Large intestine (tissue), 3 donors: Measurements from ENCODE around the gene C1orf115. TPM values are rescaled to one million over a fixed set of nuclear protein-coding genes. Genes with fewer than 3 reads are reported as not detected.
A peak's percentile ranks its signal among the peaks of the same experiment; 100 is the strongest.
"Not testable (repeated sequence)": the region's sequence is repeated elsewhere in the genome, so short reads cannot be mapped to it uniquely, and the experiment has no call there.

ENCODE experiments used
- DNase-seq, 2 donors: peaks; one replicate each; pipeline versions ENCODE4 v3.0.0 to v3.0.0-alpha.2; 2013
- H3K27ac ChIP-seq: one replicate; pipeline ENCODE4 v1.5.1; 2013; ENCODE audit warnings: low read length
- H3K27me3 ChIP-seq: 2 replicates; pipeline ENCODE4 v1.6.1; 2013; ENCODE audit warnings: low read length; ENCODE audit not compliant: control insufficient read depth, insufficient read depth
- H3K36me3 ChIP-seq: 2 replicates; pipeline ENCODE4 v1.6.1; 2013; ENCODE audit warnings: low read length; ENCODE audit not compliant: control insufficient read depth, insufficient read depth
- H3K4me1 ChIP-seq: one replicate; pipeline ENCODE4 v1.6.1; 2013; ENCODE audit warnings: low read length; ENCODE audit not compliant: control insufficient read depth, insufficient read depth
- H3K4me3 ChIP-seq: one replicate; pipeline ENCODE4 v1.5.1; 2013; ENCODE audit warnings: low read length
- H3K9me3 ChIP-seq: one replicate; pipeline ENCODE4 v1.6.1; 2013; ENCODE audit warnings: mild to moderate bottlenecking, low read depth, low read length, moderate library complexity; ENCODE audit not compliant: control insufficient read depth
- WGBS: methylation state at CpG from one replicate; pipeline ENCODE4 v1.1.5; 2013; ENCODE audit warnings: low lambda C conversion rate; ENCODE audit not compliant: insufficient coverage; 5-methylcytosine and 5-hydroxymethylcytosine counted together
- polyA plus RNA-seq: library from polyadenylated mRNA; unstranded; fragments of 120-200 nt; gene quantifications from one replicate; pipeline ENCODE4 v1.2.1, GENCODE V29; 2013

Gene C1orf115
- polyA plus RNA-seq, 1 donor: 154 TPM

DNA sequence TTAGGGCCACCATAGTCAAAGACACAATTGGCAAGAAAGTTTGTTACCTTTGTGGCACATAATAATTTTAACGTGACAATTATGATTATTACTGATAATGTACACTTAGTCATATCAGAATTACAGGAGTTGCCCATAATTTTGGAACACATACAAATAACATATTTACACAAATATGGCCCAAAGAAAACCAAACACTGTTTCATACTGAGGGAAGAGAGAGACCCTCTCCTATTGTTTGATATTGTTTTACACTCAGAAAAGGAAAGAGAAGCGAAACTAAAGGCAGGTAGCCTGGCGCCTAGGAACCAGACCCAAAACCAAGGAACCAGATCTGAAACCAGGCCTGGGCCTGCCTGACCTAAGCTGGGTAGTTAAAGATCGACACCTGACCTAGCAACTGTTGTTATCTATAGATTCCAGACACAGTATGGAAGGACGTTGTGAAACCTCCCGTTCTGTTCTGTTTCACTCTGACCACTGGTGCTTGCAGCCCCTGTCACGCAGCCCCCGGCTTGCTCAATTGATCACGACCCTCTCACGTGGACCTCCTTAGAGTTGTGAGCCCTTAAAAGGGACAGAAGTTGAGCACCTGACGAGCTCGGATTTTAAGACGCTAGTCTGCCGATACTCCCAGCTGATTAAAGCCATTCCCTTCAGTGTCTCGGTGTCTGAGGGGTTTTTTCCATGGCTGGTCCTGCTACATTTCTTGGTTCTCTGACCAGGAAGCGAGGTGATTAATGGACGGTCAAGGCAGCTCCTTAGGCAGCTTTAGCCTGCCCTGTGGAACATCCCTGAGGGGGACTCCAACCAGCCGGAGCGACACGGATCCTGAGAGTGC is 27.9 kb downstream of the C1orf115 start:
- Histone ChIP-seq H3K9me3 (peaks cover 3% of the 10 kb centered on the region), H3K4me3 (no peak overlapping the region), H3K4me1 (no peaks in the 10 kb centered on the region), H3K27me3 (no peaks in the 10 kb centered on the region), H3K27ac (no peak overlapping the region), H3K36me3 (no peaks in the 10 kb centered on the region)
- no peak for DNase-seq
- WGBS: 80% methylated on average over 1 of the region's 20 CpGs

- not testable (repeated sequence) for H3K4me3 ChIP-seq, H3K27ac ChIP-seq, H3K4me1 ChIP-seq, H3K27me3 ChIP-seq, H3K36me3 ChIP-seq, DNase-seq, H3K9me3 ChIP-seq
- WGBS: no CpG with 5 or more reads among the region's 7 CpGs
Measured at GRCh38 chr1:220721266-220721665, 31.1 kb downstream of the C1orf115 start.

- H3K4me3 ChIP-seq: no peak overlapping the region
- no peaks in the 10 kb centered on the region for H3K4me1 ChIP-seq
- DNase-seq: no peak
- no CpG with 5 or more reads among the region's 3 CpGs for WGBS
- H3K9me3 ChIP-seq: no peaks in the 10 kb centered on the region
- H3K36me3 ChIP-seq: no peaks in the 10 kb centered on the region
- no peaks in the 10 kb centered on the region for H3K27me3 ChIP-seq
- no peak overlapping the region for H3K27ac ChIP-seq
Measured at GRCh38 chr1:220726634-220727033, 36.5 kb downstream of the C1orf115 start.

GRCh38 chr1:220727519-220727918 is 37.4 kb downstream of the C1orf115 start:
- no peaks in the 10 kb centered on the region for H3K36me3 ChIP-seq
- H3K9me3 ChIP-seq: no peaks in the 10 kb centered on the region
- no CpG with 5 or more reads among the region's 1 CpG for WGBS
- H3K27me3 ChIP-seq: no peaks in the 10 kb centered on the region
- peaks cover under 1% of the 10 kb centered on the region for H3K4me1 ChIP-seq
- H3K27ac ChIP-seq: no peak overlapping the region
- H3K4me3 ChIP-seq: no peak overlapping the region
- no peak for DNase-seq

DNA sequence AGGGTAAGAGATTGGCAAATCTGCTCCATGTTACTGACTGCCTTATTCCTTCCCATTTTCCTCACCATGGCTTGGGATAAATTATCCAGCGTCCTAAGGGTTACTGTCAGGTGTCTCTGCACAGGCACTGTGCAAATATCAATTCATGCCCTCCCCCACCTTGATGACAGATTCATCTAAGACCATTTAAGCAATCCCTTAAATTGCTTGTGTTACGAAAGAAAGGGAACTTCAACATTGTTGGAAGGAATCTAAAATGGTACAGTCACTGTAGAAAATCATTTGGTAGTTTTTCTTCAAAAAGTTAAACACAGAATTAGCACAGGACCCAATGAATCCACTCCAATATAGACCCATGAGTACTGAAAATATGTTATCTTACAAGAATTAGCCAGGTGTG is 40.3 kb downstream of the C1orf115 start:
- Histone ChIP-seq H3K9me3 (no peaks in the 10 kb centered on the region), H3K4me3 (no peak overlapping the region), H3K4me1 (peaks cover 13% of the 10 kb centered on the region), H3K27me3 (no peaks in the 10 kb centered on the region), H3K27ac (no peak overlapping the region), H3K36me3 (no peaks in the 10 kb centered on the region)
- no peak for DNase-seq
- no CpG with 5 or more reads among the region's 2 CpGs for WGBS

DNA sequence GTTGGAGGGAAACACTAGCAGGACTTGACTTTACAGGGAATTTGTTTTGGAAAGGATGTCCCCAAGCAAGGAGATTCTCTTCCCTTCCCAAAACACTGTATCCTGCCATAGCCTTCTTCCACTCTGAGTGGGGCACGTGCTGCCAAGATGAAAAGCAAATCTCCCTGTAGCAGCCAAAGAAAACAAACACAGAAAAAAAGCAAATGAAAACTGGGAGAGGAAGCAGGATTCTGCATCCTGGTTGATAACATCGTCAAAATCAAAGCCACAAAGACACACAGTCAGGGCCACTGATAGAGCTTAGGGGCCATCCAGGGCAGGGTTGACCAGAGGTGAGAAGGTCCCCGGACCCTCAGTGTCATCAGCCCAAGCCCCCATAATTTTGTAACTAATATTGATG is 42.0 kb downstream of the C1orf115 start:
- no peaks in the 10 kb centered on the region for H3K9me3 ChIP-seq
- H3K4me3 ChIP-seq: no peak overlapping the region
- no peaks in the 10 kb centered on the region for H3K27me3 ChIP-seq
- DNase-seq: no peak
- H3K4me1 ChIP-seq: peaks cover 13% of the 10 kb centered on the region
- no peak overlapping the region for H3K27ac ChIP-seq
- WGBS: no CpG with 5 or more reads among the region's 3 CpGs
- no peaks in the 10 kb centered on the region for H3K36me3 ChIP-seq

GRCh38 chr1:220732621-220733020 is 42.5 kb downstream of the C1orf115 start:
- WGBS: no CpG with 5 or more reads among the region's 7 CpGs
- Histone ChIP-seq H3K27me3 (no peaks in the 10 kb centered on the region), H3K4me3 (no peak overlapping the region), H3K4me1 (peaks cover 13% of the 10 kb centered on the region), H3K36me3 (no peaks in the 10 kb centered on the region), H3K27ac (peak overlapping the region; percentile 37), H3K9me3 (no peaks in the 10 kb centered on the region)
- no peak for DNase-seq

DNA sequence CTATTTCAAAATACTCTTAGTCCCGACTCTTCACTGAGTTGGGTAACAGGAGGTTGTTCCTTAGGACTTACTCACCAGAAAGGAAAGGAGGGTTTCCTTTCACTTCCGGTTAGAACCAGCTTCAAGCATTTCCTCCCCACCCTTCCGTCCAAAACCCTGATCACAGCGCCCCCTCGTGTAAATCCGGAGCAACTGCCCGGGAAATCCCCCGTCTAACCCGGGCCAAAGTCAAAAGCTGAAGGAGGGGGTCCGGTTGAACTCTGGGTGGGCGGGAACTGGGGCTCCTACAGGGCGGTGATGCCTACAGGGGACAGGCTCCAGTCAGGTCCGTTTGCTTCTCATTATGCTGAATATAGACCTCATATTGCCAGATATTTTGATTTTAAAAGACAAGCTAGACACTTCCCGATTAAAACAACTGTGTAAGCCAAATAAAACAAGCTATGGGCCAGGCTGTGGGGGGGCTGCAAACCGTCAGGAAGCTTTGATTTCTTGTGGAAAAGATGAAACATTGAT is 43.0 kb downstream of the C1orf115 start:
- peak overlapping the region; percentile 37 for H3K27ac ChIP-seq
- H3K4me1 ChIP-seq: peaks cover 13% of the 10 kb centered on the region
- WGBS: no CpG with 5 or more reads among the region's 15 CpGs
- H3K4me3 ChIP-seq: no peak overlapping the region
- no peaks in the 10 kb centered on the region for H3K36me3 ChIP-seq
- DNase-seq: peak; percentile 86 to 90
- no peaks in the 10 kb centered on the region for H3K9me3 ChIP-seq
- H3K27me3 ChIP-seq: no peaks in the 10 kb centered on the region

DNA sequence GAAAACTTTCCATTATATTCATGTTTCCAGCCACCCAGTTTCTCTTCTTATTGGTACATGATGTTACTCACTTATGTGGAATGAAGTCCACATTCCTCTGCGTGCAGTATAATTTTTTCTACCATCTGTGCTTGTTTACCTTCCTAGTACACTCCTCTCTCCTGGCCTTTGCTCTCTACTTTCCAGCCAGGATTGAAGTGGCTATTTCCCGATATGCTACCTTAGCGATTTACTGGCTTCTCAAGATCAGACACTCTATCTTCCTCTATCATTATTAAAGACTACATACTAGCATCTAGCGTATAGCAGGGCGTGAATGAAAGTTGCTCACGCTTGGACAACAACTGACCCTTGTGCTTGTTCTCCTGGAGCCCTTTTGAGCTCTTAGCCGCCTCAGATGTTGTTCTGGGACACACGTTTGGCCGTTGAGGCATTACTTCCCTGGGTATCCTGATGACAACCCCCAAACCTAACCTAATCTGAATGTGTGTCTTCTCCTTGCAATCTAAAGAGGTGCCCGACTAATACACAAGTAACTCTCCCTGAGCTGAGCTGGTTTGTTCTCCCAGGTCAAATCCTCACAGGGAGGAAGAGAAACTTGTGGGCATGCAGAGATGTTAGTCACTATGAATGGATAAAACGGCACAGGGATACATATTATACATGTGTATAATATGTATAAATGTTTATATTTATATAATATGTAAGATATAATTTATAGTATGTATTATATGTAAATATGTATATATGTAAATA is 44.6 kb downstream of the C1orf115 start:
- Histone ChIP-seq H3K9me3 (no peaks in the 10 kb centered on the region), H3K27ac (peak overlapping the region; percentile 86), H3K36me3 (no peaks in the 10 kb centered on the region), H3K4me1 (peaks cover 13% of the 10 kb centered on the region), H3K27me3 (no peaks in the 10 kb centered on the region), H3K4me3 (no peak overlapping the region)
- peak; percentile 82 to 92 for DNase-seq
- WGBS: 14% methylated on average over 2 of the region's 11 CpGs

- not testable (repeated sequence) for H3K4me3 ChIP-seq, H3K27me3 ChIP-seq, H3K27ac ChIP-seq, H3K9me3 ChIP-seq, DNase-seq, H3K36me3 ChIP-seq
- 100% methylated on average over 3 of the region's 7 CpGs for WGBS
- H3K4me1 ChIP-seq: peaks cover 13% of the 10 kb centered on the region
Measured at GRCh38 chr1:220736283-220736682, 46.1 kb downstream of the C1orf115 start.
